Ovary (tissue), 9 donors: ENCODE results near the gene PPP1R13B. TPM values are rescaled to one million over a fixed set of nuclear protein-coding genes. Genes with fewer than 3 reads are reported as not detected.

Experiments used
- DNase-seq, 5 donors: peaks; one replicate each; pipeline ENCODE4 v3.0.0-alpha.2; 2019 to 2020
- H3K27ac ChIP-seq, 2 donors: fragments of 200-600 bp; one replicate each; pipeline versions ENCODE4 v1.5.1 to v1.8.0; 2019 to 2022
- H3K27me3 ChIP-seq: fragments of 200-600 bp; one replicate; pipeline ENCODE4 v1.8.0; 2022
- H3K36me3 ChIP-seq: fragments of 200-600 bp; sonication (generic); one replicate; pipeline ENCODE4 v1.5.1; 2019
- H3K4me1 ChIP-seq: one replicate; pipeline ENCODE4 v1.8.1; 2013; ENCODE audit warnings: mild to moderate bottlenecking, moderate library complexity; ENCODE audit not compliant: insufficient read depth
- H3K4me3 ChIP-seq: fragments of 200-600 bp; sonication (generic); one replicate; pipeline ENCODE4 v1.5.1; 2017
- H3K9me3 ChIP-seq, 2 donors: fragments of 200-600 bp in 1 of 2; sonication (generic) in 1 of 2; one replicate each; pipeline versions ENCODE4 v1.5.1 to v1.8.1; 2013 to 2019; ENCODE audit warnings: mild to moderate bottlenecking in 1 of 2, moderate library complexity in 1 of 2
- CTCF ChIP-seq, 3 donors: fragments of 450-650 bp in 2 of 3; fragments of 200-600 bp in 1 of 3; IDR thresholded peaks; one replicate each; pipeline versions ENCODE4 v1.5.1 to v1.8.0; 2016 to 2022; ENCODE audit warnings: antibody characterized with exemption in 3 of 3, mild to moderate bottlenecking in 1 of 3
- EP300 ChIP-seq: sonication (generic); formaldehyde crosslinking; IDR thresholded peaks from one replicate; pipeline ENCODE4 v1.6.1; 2017; ENCODE audit warnings: antibody characterized with exemption
- POLR2A ChIP-seq: fragments of 450-650 bp; IDR thresholded peaks from one replicate; pipeline ENCODE4 v1.6.1; 2017; ENCODE audit warnings: antibody characterized with exemption, mild to moderate bottlenecking, moderate library complexity
- WGBS, 3 donors: extraction: QIAGEN DNeasy Blood & Tissue Kit in 1 of 3; methylation state at CpG; one replicate each; pipeline versions ENCODE4 v1.1.5 to v1.1.7; 2013 to 2017; 5-methylcytosine and 5-hydroxymethylcytosine counted together
- intact Hi-C, 4 donors: fragments of 100-400 bp; cut with DNase I; formaldehyde crosslinking; loops; one replicate each; pipeline versions ENCODE4 v1.11.0 to v1.15.1; 2022 to 2023
- polyA plus RNA-seq, 2 donors: library from polyadenylated mRNA; stranded (reverse); fragments of 200-250 nt in 1 of 2; fragments of 350-450 nt in 1 of 2; fragmentation: Illumina TruSeq in 1 of 2; extraction: RNeasy Lipid Tissue Mini Kit (QIAGEN cat#74804) in 1 of 2; gene quantifications; one replicate each; pipeline ENCODE4 v1.2.3, GENCODE V29; 2013 to 2014
- total RNA-seq, 7 donors: library from RNA; depleted of rRNA in 2 of 7; stranded (reverse); fragments of >200 nt in 2 of 7; fragmentation: NEBNext Ultra II Directional in 3 of 7; extraction: Animal tissue kit (Norgen Biotek cat#: 25700) in 3 of 7; gene quantifications; one replicate each; pipeline versions ENCODE4 v1.1.0 to v1.2.4, GENCODE V29; 2016 to 2023
- donor health status: DM: no; HTN: no; CAD: no; lungs with moderate emphysema.
- donor health status: DM: no; HTN: no; CAD: no.
- donor health status: Bipolar disorder and iron deficiency.
- donor health status: DM: yes; HTN: yes; CAD: no.
- donor health status: DM: no; HTN: no; CAD: no.
- donor health status: DM: yes; HTN: yes; CAD: no.

The PPP1R13B gene
- total and polyA plus RNA-seq, 9 donors: 15.0 to 64.8 (median 35.3) TPM

- H3K27ac ChIP-seq: no peak overlapping the region
- H3K36me3 ChIP-seq: no peaks in the 10 kb centered on the region
- H3K4me3 ChIP-seq: no peak overlapping the region
- H3K4me1 ChIP-seq: peaks cover 14% of the 10 kb centered on the region
- no peaks in the 10 kb centered on the region for H3K9me3 ChIP-seq
- intact Hi-C loops: loop anchor here in 1 of 4 donors (5.0 kb wide), 1 partner anchor 313 kb away; no protein-coding TSS in a partner anchor
- WGBS, 3 donors: 83 to 87% (median 87%) methylated on average over 15 of the region's 15 CpGs
- H3K27me3 ChIP-seq: no peaks in the 10 kb centered on the region
- TF ChIP-seq CTCF (IDR thresholded peaks at IDR 0.05) (no peak), POLR2A (no peak), EP300 (no peak)
- no peak for DNase-seq
These were observed 102.6 kb downstream of the PPP1R13B start for GRCh38 chr14:103744621-103745395.

DNA sequence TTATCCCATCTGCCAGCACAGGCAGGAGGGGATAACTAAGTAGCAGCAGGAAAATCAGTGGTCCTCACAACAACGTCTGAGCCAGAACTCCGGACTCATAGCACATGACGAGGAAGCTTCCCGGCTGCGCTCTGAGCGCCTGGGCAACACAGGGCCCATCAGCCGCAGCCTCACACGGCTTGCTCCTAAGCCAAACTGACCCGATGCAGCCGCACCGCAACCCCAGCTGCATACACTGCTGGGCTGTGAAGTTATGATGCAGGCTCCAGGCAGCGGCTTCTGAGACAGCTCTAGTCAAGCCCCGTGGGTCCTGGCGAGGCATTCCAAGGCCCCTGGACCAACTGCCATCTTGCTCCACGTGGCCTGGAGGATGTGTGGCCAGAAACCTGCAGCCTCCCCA is 103.7 kb downstream of the PPP1R13B start:
- intact Hi-C loops: loop anchor here in 1 of 4 donors (5.0 kb wide), 1 partner anchor 311 kb away; no protein-coding TSS in a partner anchor
- Histone ChIP-seq H3K27ac (no peak overlapping the region), H3K27me3 (no peaks in the 10 kb centered on the region), H3K9me3 (no peaks in the 10 kb centered on the region), H3K36me3 (no peaks in the 10 kb centered on the region), H3K4me1 (peaks cover 14% of the 10 kb centered on the region), H3K4me3 (no peak overlapping the region)
- no peak for TF ChIP-seq CTCF (IDR thresholded peaks at IDR 0.05)
- WGBS, 3 donors: 85 to 89% (median 88%) methylated on average over 15 of the region's 15 CpGs
- DNase-seq: no peak

- TF ChIP-seq CTCF (IDR thresholded peaks at IDR 0.05) (no peak), POLR2A (no peak), EP300 (no peak)
- intact Hi-C loops: loop anchor here in 1 of 4 donors (5.0 kb wide), 1 partner anchor 310 kb away; no protein-coding TSS in a partner anchor
- H3K36me3 ChIP-seq: no peaks in the 10 kb centered on the region
- 89 to 91% (median 90%) methylated on average over 14 of the region's 14 CpGs for WGBS, 3 donors
- peaks cover 14% of the 10 kb centered on the region for H3K4me1 ChIP-seq
- no peaks in the 10 kb centered on the region for H3K27me3 ChIP-seq
- no peaks in the 10 kb centered on the region for H3K9me3 ChIP-seq
- H3K27ac ChIP-seq: no peak overlapping the region
- no peak overlapping the region for H3K4me3 ChIP-seq
- no peak for DNase-seq
These were observed 104.7 kb downstream of the PPP1R13B start for GRCh38 chr14:103742499-103743255.

- Histone ChIP-seq H3K4me1 (peaks cover 20% of the 10 kb centered on the region), H3K36me3 (no peaks in the 10 kb centered on the region), H3K27me3 (no peaks in the 10 kb centered on the region), H3K27ac (peak overlapping the region in 1 of 2 donors; percentile 34), H3K4me3 (no peak overlapping the region), H3K9me3 (no peaks in the 10 kb centered on the region)
- intact Hi-C loops: loop anchor here in 1 of 4 donors (5.0 kb wide), 1 partner anchor 310 kb away; no protein-coding TSS in a partner anchor
- WGBS, 3 donors: 46 to 65% (median 47%) methylated on average over 9 of the region's 9 CpGs
- TF ChIP-seq EP300 (no peak), CTCF (IDR thresholded peaks at IDR 0.05) (no peak), POLR2A (no peak)
- peak in 1 of 5 donors; percentile 52 for DNase-seq
These were observed 105.5 kb downstream of the PPP1R13B start for GRCh38 chr14:103741876-103742275.
